ENCODE measurements around the gene COG3.

- TF ChIP-seq ZBTB33 (IDR thresholded peaks at IDR 0.05; ENCODE audit: extremely low read depth, insufficient replicate concordance, low read length) (no peak), CTCF (IDR thresholded peaks at IDR 0.05 in 2 of 3, conservative IDR thresholded peaks at IDR 0.05 in 1 of 3; ENCODE audit: borderline replicate concordance in 1 of 3, insufficient read depth in 1 of 3, low read depth in 2 of 3, low read length in 2 of 3) (no peak), REST (IDR thresholded peaks at IDR 0.05; ENCODE audit: low read depth) (no peak), CEBPB (IDR thresholded peaks at IDR 0.05; ENCODE audit: low read depth) (no peak), YY1 (IDR thresholded peaks at IDR 0.05; ENCODE audit: extremely low read depth, insufficient replicate concordance, low read depth, low read length) (no peak), SRF (IDR thresholded peaks at IDR 0.05; ENCODE audit: low read depth) (no peak), SP1 (IDR thresholded peaks at IDR 0.05; ENCODE audit: low read depth) (no peak), POLR2A (IDR thresholded peaks at IDR 0.05; ENCODE audit: borderline replicate concordance, extremely low read depth, insufficient read depth, insufficient read length) (no peak)
These were observed 76.1 kb downstream of the COG3 start for GRCh38 chr13:45540864-45541263.
